ENCODE measurements around the gene TAF10.

- TF ChIP-seq CTCF (IDR thresholded peaks at IDR 0.05), result no peak
- TF ChIP-seq POLR2A (IDR thresholded peaks at IDR 0.05), result no peak
These were observed 37.0 kb downstream of the TAF10 start for GRCh38 chr11:6574816-6575715.
